ENCODE data around the gene LGALS3BP. TPM values are rescaled to one million over a fixed set of nuclear protein-coding genes. Genes with fewer than 3 reads are reported as not detected.

The LGALS3BP gene
- total RNA-seq, 1 experiment from 2014 or later = 507 TPM

DNA sequence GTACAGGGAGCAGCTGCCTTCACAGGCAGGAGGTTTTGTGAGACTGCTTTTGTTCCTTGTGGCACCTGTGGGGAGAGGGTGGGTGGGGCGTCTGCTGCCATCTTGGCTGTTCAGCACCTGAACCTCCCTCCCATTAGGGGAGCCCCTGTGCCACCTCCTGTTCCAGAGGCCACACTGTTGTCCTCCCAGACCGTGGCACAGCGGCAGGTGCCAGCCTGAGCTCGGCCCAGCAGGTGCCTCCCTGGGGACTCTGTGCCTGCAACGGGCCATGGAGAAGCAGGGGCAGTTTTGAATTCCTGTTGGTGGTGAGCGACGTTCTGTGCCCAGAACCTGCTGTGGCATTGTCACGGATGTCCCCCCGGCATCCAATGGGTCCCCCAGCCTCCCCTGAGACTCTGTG is 9.9 kb downstream of the LGALS3BP start:
- ChIA-PET CTCF (no interaction called here), POLR2A (ENCODE audit: unreplicated experiment) (interaction anchor here (1.0 kb wide), 1 partner anchor 12 kb away, joined by 3 read pairs; no protein-coding TSS in a partner anchor)
- no peak overlapping the region for H3K4me3 ChIP-seq
- H3K9me2 ChIP-seq (ENCODE audit: insufficient read depth) = no peaks in the 10 kb centered on the region
- no peaks in the 10 kb centered on the region for H3K27me3 ChIP-seq (ENCODE audit: insufficient read depth, low read depth)
- H2AFZ ChIP-seq = no peak overlapping the region
- no peak overlapping the region for H3K4me2 ChIP-seq
- H4K20me1 ChIP-seq (ENCODE audit: insufficient read depth) = no peaks in the 10 kb centered on the region; the same call in 1 of the 2 replicates
- H3K4me1 ChIP-seq (replicated peaks; ENCODE audit: insufficient read depth) = no peaks in the 10 kb centered on the region
- BruUV-seq (replicated peaks) = no TSS peak
- TF ChIP-seq, protein P1, sequence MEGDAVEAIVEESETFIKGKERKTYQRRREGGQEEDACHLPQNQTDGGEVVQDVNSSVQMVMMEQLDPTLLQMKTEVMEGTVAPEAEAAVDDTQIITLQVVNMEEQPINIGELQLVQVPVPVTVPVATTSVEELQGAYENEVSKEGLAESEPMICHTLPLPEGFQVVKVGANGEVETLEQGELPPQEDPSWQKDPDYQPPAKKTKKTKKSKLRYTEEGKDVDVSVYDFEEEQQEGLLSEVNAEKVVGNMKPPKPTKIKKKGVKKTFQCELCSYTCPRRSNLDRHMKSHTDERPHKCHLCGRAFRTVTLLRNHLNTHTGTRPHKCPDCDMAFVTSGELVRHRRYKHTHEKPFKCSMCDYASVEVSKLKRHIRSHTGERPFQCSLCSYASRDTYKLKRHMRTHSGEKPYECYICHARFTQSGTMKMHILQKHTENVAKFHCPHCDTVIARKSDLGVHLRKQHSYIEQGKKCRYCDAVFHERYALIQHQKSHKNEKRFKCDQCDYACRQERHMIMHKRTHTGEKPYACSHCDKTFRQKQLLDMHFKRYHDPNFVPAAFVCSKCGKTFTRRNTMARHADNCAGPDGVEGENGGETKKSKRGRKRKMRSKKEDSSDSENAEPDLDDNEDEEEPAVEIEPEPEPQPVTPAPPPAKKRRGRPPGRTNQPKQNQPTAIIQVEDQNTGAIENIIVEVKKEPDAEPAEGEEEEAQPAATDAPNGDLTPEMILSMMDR (conservative IDR thresholded peaks at IDR 0.05) = no peak
- no peak for TF ChIP-seq EZH2 (IDR thresholded peaks at IDR 0.05; ENCODE audit: low read depth)
- no peak overlapping the region for H3K27ac ChIP-seq
- peaks cover 9% of the 10 kb centered on the region; the same call in 1 of the 2 replicates for H3K79me2 ChIP-seq (ENCODE audit: low read depth)
- no peak for DNase-seq
- intact Hi-C loops (cut with micrococcal nuclease; ENCODE audit: unreplicated experiment) = loop anchor here (2.0 to 5.0 kb wide), 2 partner anchors 38 to 97 kb away; no protein-coding TSS in a partner anchor
- no peaks in the 10 kb centered on the region for H3K9me3 ChIP-seq (ENCODE audit: insufficient read depth, low read depth)
- H3K36me3 ChIP-seq (ENCODE audit: low read depth) = no peaks in the 10 kb centered on the region
- no peaks in the 10 kb centered on the region for H3F3A ChIP-seq (ENCODE audit: insufficient read depth, low read depth)

DNA sequence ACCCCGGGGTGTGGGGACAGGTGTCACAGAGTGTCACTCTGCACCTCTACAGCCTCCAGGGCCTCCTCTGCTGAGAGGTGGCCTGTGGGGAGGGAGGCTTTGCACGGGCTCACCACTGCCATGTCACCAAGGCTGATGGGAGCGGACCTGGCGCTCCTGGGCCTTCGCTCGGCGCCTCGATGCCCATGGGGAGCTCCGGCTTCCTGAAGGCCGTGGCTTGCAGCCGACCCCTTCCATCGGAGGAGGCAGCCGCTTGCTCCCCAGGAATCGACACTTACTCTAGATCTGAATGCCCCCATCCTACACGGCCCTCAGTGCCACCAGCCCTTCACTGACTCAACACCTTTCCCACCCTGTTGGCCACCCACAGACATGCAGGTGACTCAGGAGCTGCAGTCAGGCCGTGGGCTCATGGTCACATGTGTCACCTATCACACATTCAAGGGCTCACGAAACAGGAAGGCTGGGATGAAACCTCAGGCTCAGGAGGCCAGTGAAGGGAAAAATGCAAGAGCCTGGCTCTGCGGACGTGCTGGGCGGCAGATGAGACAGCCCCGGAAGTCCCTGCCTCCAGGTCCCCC is 11.9 kb downstream of the LGALS3BP start:
- Histone ChIP-seq H3K9me2 (ENCODE audit: insufficient read depth) (no peaks in the 10 kb centered on the region), H3K4me3 (no peak overlapping the region), H3F3A (ENCODE audit: insufficient read depth, low read depth) (no peaks in the 10 kb centered on the region), H3K9me3 (ENCODE audit: insufficient read depth, low read depth) (no peaks in the 10 kb centered on the region), H3K27ac (no peak overlapping the region), H3K79me2 (ENCODE audit: low read depth) (peaks cover 9% of the 10 kb centered on the region; the same call in 1 of the 2 replicates), H3K4me2 (no peak overlapping the region), H3K4me1 (replicated peaks; ENCODE audit: insufficient read depth) (peaks cover 9% of the 10 kb centered on the region; the same call in 1 of the 2 replicates), H2AFZ (no peak overlapping the region), H3K27me3 (ENCODE audit: insufficient read depth, low read depth) (no peaks in the 10 kb centered on the region), H3K36me3 (ENCODE audit: low read depth) (no peaks in the 10 kb centered on the region), H4K20me1 (ENCODE audit: insufficient read depth) (no peaks in the 10 kb centered on the region; the same call in 1 of the 2 replicates)
- POLR2A ChIA-PET (ENCODE audit: unreplicated experiment) = no interaction called here
- CTCF ChIA-PET = no interaction called here
- TF ChIP-seq EZH2 (IDR thresholded peaks at IDR 0.05; ENCODE audit: low read depth) = no peak
- TF ChIP-seq, protein P1 (conservative IDR thresholded peaks at IDR 0.05) = no peak
- DNase-seq = no peak
- intact Hi-C loops (cut with micrococcal nuclease; ENCODE audit: unreplicated experiment) = no loop called here
- BruUV-seq (replicated peaks) = no TSS peak

DNA sequence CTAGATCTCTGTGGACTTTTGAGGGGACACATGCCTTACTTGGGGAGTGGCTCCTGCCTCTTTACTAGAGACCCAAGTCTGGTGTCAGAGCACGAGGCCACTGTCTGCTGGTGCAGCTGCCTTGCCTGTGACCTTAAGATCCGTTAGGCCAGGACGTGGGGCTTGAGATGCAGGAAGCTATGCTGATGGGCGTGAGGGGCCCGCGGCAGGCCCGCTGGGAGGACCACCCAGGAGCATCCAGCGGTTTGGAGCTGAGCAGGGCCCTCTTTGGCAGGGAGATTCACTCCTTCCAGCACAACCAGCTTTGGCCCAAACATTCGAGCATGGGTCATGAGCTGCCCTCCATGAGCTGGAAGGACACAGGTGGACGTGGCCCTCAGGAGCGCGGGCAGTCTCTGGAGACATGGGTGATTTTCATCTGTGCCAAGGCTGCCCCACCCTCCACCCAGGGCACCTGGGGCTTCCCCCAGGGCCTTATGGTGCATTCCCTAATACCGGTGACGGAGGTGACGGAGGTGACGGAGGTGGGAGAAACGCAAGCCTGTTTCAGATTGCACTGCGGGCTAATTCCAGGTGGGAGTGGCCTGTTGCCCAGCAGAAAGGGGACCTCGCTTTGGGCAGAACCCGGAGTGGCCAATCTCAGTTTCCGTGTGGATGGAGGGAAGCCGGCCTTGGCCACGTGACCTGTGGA is 12.7 kb downstream of the LGALS3BP start:
- H2AFZ ChIP-seq = no peak overlapping the region
- DNase-seq = no peak
- TF ChIP-seq, protein P1 (conservative IDR thresholded peaks at IDR 0.05) = no peak
- no peak for TF ChIP-seq EZH2 (IDR thresholded peaks at IDR 0.05; ENCODE audit: low read depth)

More for the DNA sequence above, 12.7 kb downstream of the LGALS3BP start:
- Histone ChIP-seq H3K27me3 (ENCODE audit: insufficient read depth, low read depth) (no peaks in the 10 kb centered on the region), H3F3A (ENCODE audit: insufficient read depth, low read depth) (0 out of 2 replicates have a peak, but pooled peaks cover 7% of the 10 kb centered on the region), H3K36me3 (ENCODE audit: low read depth) (no peaks in the 10 kb centered on the region), H4K20me1 (ENCODE audit: insufficient read depth) (no peaks in the 10 kb centered on the region; the same call in 1 of the 2 replicates), H3K27ac (no peak overlapping the region), H3K4me1 (replicated peaks; ENCODE audit: insufficient read depth) (peaks cover 17% of the 10 kb centered on the region), H3K79me2 (ENCODE audit: low read depth) (peaks cover 9% of the 10 kb centered on the region; the same call in 1 of the 2 replicates), H3K4me3 (no peak overlapping the region), H3K9me2 (ENCODE audit: insufficient read depth) (no peaks in the 10 kb centered on the region), H3K9me3 (ENCODE audit: insufficient read depth, low read depth) (no peaks in the 10 kb centered on the region), H3K4me2 (no peak overlapping the region)
- no TSS peak for BruUV-seq (replicated peaks)
- intact Hi-C loops (cut with micrococcal nuclease; ENCODE audit: unreplicated experiment) = no loop called here
- CTCF ChIA-PET = no interaction called here
- POLR2A ChIA-PET (ENCODE audit: unreplicated experiment) = no interaction called here

All from PC-9 (cell line).